Cardiac fibroblast (primary cell): Measurements from ENCODE around the gene UGT1A9.

Source experiments
- DNase-seq, 2 donors: peaks; one replicate each; pipeline versions ENCODE4 v3.0.0 to v3.0.0-alpha.2; 2010; ENCODE audit warnings: low read depth in 2 of 2
- H3K4me3 ChIP-seq, 2 donors: replicated peaks in 1 of 2; 1 replicate in 1 of 2; 2 replicates in 1 of 2; pipeline ENCODE4 v1.5.1; 2011; ENCODE audit warnings: low read depth in 2 of 2, low read length in 2 of 2, mild to moderate bottlenecking in 2 of 2, moderate library complexity in 1 of 2
- CTCF ChIP-seq: IDR thresholded peaks from one replicate; pipeline ENCODE4 v1.5.1; 2011; ENCODE audit warnings: low read depth, mild to moderate bottlenecking, low read length, inconsistent platforms

UGT1A9 gene

GRCh38 chr2:233769260-233769659 is 97.6 kb downstream of the UGT1A9 start:
- no peak overlapping the region for H3K4me3 ChIP-seq
- no peak for DNase-seq
- no peak for TF ChIP-seq CTCF

GRCh38 chr2:233772153-233772552 is 100.5 kb downstream of the UGT1A9 start:
- TF ChIP-seq CTCF = no peak
- no peak overlapping the region for H3K4me3 ChIP-seq
- no peak for DNase-seq

- no peak for TF ChIP-seq CTCF
- H3K4me3 ChIP-seq = no peak overlapping the region
- peak in 1 of 2 donors; percentile 36 for DNase-seq
Measured at GRCh38 chr2:233772583-233772982, 100.9 kb downstream of the UGT1A9 start.

- DNase-seq = no peak
- no peak overlapping the region for H3K4me3 ChIP-seq
- TF ChIP-seq CTCF = no peak
Measured at GRCh38 chr2:233773854-233774253, 102.2 kb downstream of the UGT1A9 start.

- no peak for TF ChIP-seq CTCF
- H3K4me3 ChIP-seq = no peak overlapping the region
- DNase-seq = no peak
Measured at GRCh38 chr2:233775414-233775813, 103.7 kb downstream of the UGT1A9 start.

- H3K4me3 ChIP-seq = no peak within 1 kb of the TSS
- no peak for TF ChIP-seq CTCF
- no peak for DNase-seq
Measured at GRCh38 chr2:233778030-233778429, 106.3 kb downstream of the UGT1A9 start, which contains the start of gene MROH2A. Gene MROH2A, plus strand, starts transcription at chr2:233778330. Its CDS starts 1,029 bp downstream, at chr2:233779359.

GRCh38 chr2:233779722-233780121 is 108.0 kb downstream of the UGT1A9 start:
- no peak overlapping the region for H3K4me3 ChIP-seq
- DNase-seq = no peak
- no peak for TF ChIP-seq CTCF
